GM23338 (cell line): ENCODE measurements around the gene OCIAD1. TPM values are rescaled to one million over a fixed set of nuclear protein-coding genes. Genes with fewer than 3 reads are reported as not detected.
"Not testable (repeated sequence)": the region's sequence is repeated elsewhere in the genome, so short reads cannot be mapped to it uniquely, and the experiment has no call there.

ENCODE experiments used
- ATAC-seq: fragments of 200-7000 bp; cut with Tn5 transposase; 3 replicates; pipeline ENCODE4 v1.9.1; 2020
- DNase-seq: peaks from one replicate; pipeline ENCODE4 v3.0.0-alpha.2; 2015; ENCODE audit warnings: low spot score
- H2AFZ ChIP-seq: fragments of 200-600 bp; sonication (generic); 2 replicates; pipeline ENCODE4 v1.8.0; 2016; ENCODE audit warnings: antibody characterized with exemption, mild to moderate bottlenecking, moderate library complexity
- H3F3A ChIP-seq: fragments of 200-600 bp; sonication (generic); replicated peaks from 2 replicates; pipeline ENCODE4 v1.8.0; 2017; ENCODE audit warnings: antibody characterized with exemption, mixed run types, low read depth
- H3K27ac ChIP-seq: fragments of 200-600 bp; sonication (generic); 2 replicates; pipeline ENCODE4 v1.6.1; 2016; ENCODE audit warnings: low read depth
- H3K27me3 ChIP-seq: fragments of 200-600 bp; sonication (generic); 2 replicates; pipeline ENCODE4 v1.8.0; 2016; ENCODE audit warnings: mild to moderate bottlenecking, mixed run types, moderate library complexity; ENCODE audit not compliant: insufficient read depth
- H3K36me3 ChIP-seq: fragments of 200-600 bp; sonication (generic); 2 replicates; pipeline ENCODE4 v1.8.0; 2016; ENCODE audit warnings: mild to moderate bottlenecking; ENCODE audit not compliant: insufficient read depth
- H3K4me1 ChIP-seq: fragments of 200-600 bp; sonication (generic); 2 replicates; pipeline ENCODE4 v1.8.0; 2016; ENCODE audit warnings: mild to moderate bottlenecking, moderate library complexity; ENCODE audit not compliant: insufficient read depth
- H3K4me2 ChIP-seq: fragments of 200-600 bp; sonication (generic); 2 replicates; pipeline ENCODE4 v1.7.1; 2017; ENCODE audit warnings: mixed run types
- H3K4me3 ChIP-seq: fragments of 200-600 bp; sonication (generic); 2 replicates; pipeline ENCODE4 v1.6.1; 2016; ENCODE audit warnings: mixed run types
- H3K79me2 ChIP-seq: fragments of 200-600 bp; sonication (generic); replicated peaks from 2 replicates; pipeline ENCODE4 v1.8.0; 2017; ENCODE audit warnings: mild to moderate bottlenecking; ENCODE audit not compliant: insufficient read depth
- H3K9me2 ChIP-seq: fragments of 200-600 bp; sonication (generic); 2 replicates; pipeline ENCODE4 v1.8.0; 2017; ENCODE audit not compliant: insufficient read depth
- H4K20me1 ChIP-seq: fragments of 200-600 bp; sonication (generic); replicated peaks from 2 replicates; pipeline ENCODE4 v1.8.0; 2017; ENCODE audit warnings: mild to moderate bottlenecking; ENCODE audit not compliant: insufficient read depth
- H3K27ac Mint-ChIP-seq: 2 replicates; pipeline ENCODE4 v1.8.0; 2020; ENCODE audit warnings: inconsistent platforms, mild to moderate bottlenecking, moderate library complexity, mixed read lengths
- H3K27me3 Mint-ChIP-seq: 3 replicates; pipeline ENCODE4 v1.8.0; 2022; ENCODE audit warnings: low read depth, mild to moderate bottlenecking, moderate library complexity, mixed read lengths, inconsistent platforms; ENCODE audit not compliant: insufficient read depth, poor library complexity
- H3K36me3 Mint-ChIP-seq: 3 replicates; pipeline ENCODE4 v1.8.0; 2021; ENCODE audit warnings: low read depth, mild to moderate bottlenecking, inconsistent platforms, moderate library complexity, mixed read lengths
- H3K4me1 Mint-ChIP-seq: 3 replicates; pipeline ENCODE4 v1.8.0; 2020; ENCODE audit warnings: mild to moderate bottlenecking, inconsistent platforms, mixed read lengths
- H3K4me3 Mint-ChIP-seq: 3 replicates; pipeline ENCODE4 v1.8.0; 2021; ENCODE audit warnings: moderate library complexity, mild to moderate bottlenecking, inconsistent platforms, mixed read lengths
- H3K9me3 Mint-ChIP-seq: 3 replicates; pipeline ENCODE4 v1.8.0; 2020; ENCODE audit warnings: moderate library complexity, mild to moderate bottlenecking, inconsistent platforms, mixed read lengths
- CREB1 ChIP-seq: fragments of 250-450 bp; sonication (Bioruptor Pico); IDR thresholded peaks from 2 replicates; pipeline ENCODE4 v1.5.0; 2020; ENCODE audit warnings: low read depth, mild to moderate bottlenecking, moderate library complexity
- NANOG ChIP-seq: IDR thresholded peaks from 2 replicates; pipeline ENCODE4 v1.6.1; 2016; ENCODE audit warnings: antibody characterized with exemption, borderline replicate concordance
- POLR2AphosphoS5 ChIP-seq: IDR thresholded peaks from 2 replicates; pipeline ENCODE4 v1.6.1; 2016; ENCODE audit warnings: antibody characterized with exemption, low read depth
- REST ChIP-seq: IDR thresholded peaks from one replicate; pipeline ENCODE4 v1.6.1; 2018; ENCODE audit warnings: antibody characterized with exemption; ENCODE audit not compliant: unreplicated experiment
- STAT1 ChIP-seq: IDR thresholded peaks from one replicate; pipeline ENCODE4 v1.6.1; 2016; ENCODE audit warnings: antibody characterized with exemption; ENCODE audit not compliant: unreplicated experiment
- ZNF114 ChIP-seq: fragments of 250-450 bp; sonication (Bioruptor Pico); IDR thresholded peaks from 2 replicates; pipeline ENCODE4 v1.5.0; 2020; ENCODE audit warnings: mild to moderate bottlenecking, moderate library complexity
- ZNF331 ChIP-seq: fragments of 250-450 bp; sonication (Bioruptor Pico); IDR thresholded peaks from 2 replicates; pipeline ENCODE4 v1.5.0; 2020; ENCODE audit warnings: low read depth, mild to moderate bottlenecking, moderate library complexity
- polyA plus RNA-seq: library from polyadenylated mRNA; unstranded; fragments of >200 nt; fragmentation: Nextera tagmentation; extraction: Ambion mirVana; gene quantifications from 2 replicates; pipeline ENCODE4 v1.2.1, GENCODE V29; 2016
- total RNA-seq: library from RNA; depleted of rRNA; stranded (reverse); fragments of >200 nt; shearing (Covaris generic); gene quantifications from 2 replicates; pipeline ENCODE4 v1.2.3, GENCODE V29; 2014

Gene OCIAD1
- total and polyA plus RNA-seq, 2 experiments from 2014 or later = 125 to 190 TPM

GRCh38 chr4:48815483-48815882, 15.4 kb upstream of the OCIAD1 start:
- Histone ChIP-seq H3K9me2 (no peaks in the 10 kb centered on the region), H3K4me1 (peaks cover 5% of the 10 kb centered on the region; the same call in 1 of the 2 replicates), H3K36me3 (no peaks in the 10 kb centered on the region), H2AFZ (no peak overlapping the region), H3F3A (no peaks in the 10 kb centered on the region), H3K4me3 (no peak overlapping the region), H3K79me2 (no peaks in the 10 kb centered on the region), H4K20me1 (no peaks in the 10 kb centered on the region), H3K4me2 (no peak overlapping the region), H3K27ac (no peak overlapping the region), H3K27me3 (no peaks in the 10 kb centered on the region)
- H3K27ac Mint-ChIP-seq = no peak overlapping the region
- peaks cover 8% of the 10 kb centered on the region; the same call in 2 of the 3 replicates for H3K4me1 Mint-ChIP-seq
- no peak for DNase-seq
- ATAC-seq = no peak
- no peak overlapping the region for H3K4me3 Mint-ChIP-seq
- no peaks in the 10 kb centered on the region for H3K36me3 Mint-ChIP-seq
- no peaks in the 10 kb centered on the region for H3K27me3 Mint-ChIP-seq
- H3K9me3 Mint-ChIP-seq = no peaks in the 10 kb centered on the region
- TF ChIP-seq NANOG (no peak), CREB1 (no peak), REST (no peak)

GRCh38 chr4:48816297-48816696, 14.6 kb upstream of the OCIAD1 start:
- H3K4me3 Mint-ChIP-seq, H3K9me3 Mint-ChIP-seq, DNase-seq, H3K27ac ChIP-seq, H4K20me1 ChIP-seq, H3K27me3 ChIP-seq, H2AFZ ChIP-seq, H3K9me2 ChIP-seq, H3K79me2 ChIP-seq, H3K27me3 Mint-ChIP-seq, H3K4me2 ChIP-seq, H3K4me1 Mint-ChIP-seq, H3K36me3 Mint-ChIP-seq, ATAC-seq, H3K4me3 ChIP-seq, H3K27ac Mint-ChIP-seq, H3F3A ChIP-seq, H3K4me1 ChIP-seq, H3K36me3 ChIP-seq: not testable (repeated sequence)

DNA sequence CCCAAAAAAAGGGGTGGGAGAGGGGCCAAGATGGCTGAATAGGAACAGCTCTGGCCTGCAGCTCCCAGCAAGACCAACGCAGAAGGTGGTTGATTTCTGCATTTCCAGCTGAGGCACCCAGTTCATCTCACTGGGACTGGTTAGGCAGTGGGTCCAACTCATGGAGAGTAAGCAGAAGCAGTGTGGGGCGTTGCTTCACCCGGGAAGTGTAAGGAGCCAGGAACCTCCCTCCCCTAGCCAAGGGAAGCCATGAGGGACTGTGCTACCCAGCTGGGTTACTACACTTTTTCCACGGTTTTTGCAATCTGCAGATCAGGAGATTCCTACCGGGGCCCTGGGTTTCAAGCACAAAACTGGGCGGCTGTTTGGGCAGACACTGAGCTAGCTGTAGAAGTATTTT, 13.9 kb upstream of the OCIAD1 start:
- no peaks in the 10 kb centered on the region for H3K79me2 ChIP-seq
- no peaks in the 10 kb centered on the region for H3K27me3 ChIP-seq
- peaks cover 5% of the 10 kb centered on the region; the same call in 1 of the 2 replicates for H3K4me1 ChIP-seq
- H3K27ac ChIP-seq = no peak overlapping the region
- Mint-ChIP-seq H3K4me3 (no peak overlapping the region), H3K27me3 (no peaks in the 10 kb centered on the region), H3K27ac (no peak overlapping the region), H3K36me3 (no peaks in the 10 kb centered on the region), H3K9me3 (no peaks in the 10 kb centered on the region), H3K4me1 (peaks cover 8% of the 10 kb centered on the region; the same call in 2 of the 3 replicates)
- H2AFZ ChIP-seq = peak overlapping the region; percentile 80
- no peaks in the 10 kb centered on the region for H3K36me3 ChIP-seq
- H4K20me1 ChIP-seq = no peaks in the 10 kb centered on the region
- no peak overlapping the region for H3K4me3 ChIP-seq
- H3K4me2 ChIP-seq = no peak overlapping the region
- no peaks in the 10 kb centered on the region for H3K9me2 ChIP-seq
- no peak for TF ChIP-seq ZNF114
- no peak for TF ChIP-seq STAT1
- TF ChIP-seq REST = no peak
- TF ChIP-seq POLR2AphosphoS5 = no peak
- no peak for TF ChIP-seq ZNF331
- H3F3A ChIP-seq = no peaks in the 10 kb centered on the region
- DNase-seq (no peak), ATAC-seq (no peak)

- H3K4me3 Mint-ChIP-seq, H3K9me3 Mint-ChIP-seq, H3K4me3 ChIP-seq, ATAC-seq, H3K36me3 Mint-ChIP-seq, H3K27ac ChIP-seq, H3K36me3 ChIP-seq, H3K27me3 Mint-ChIP-seq, H3K27ac Mint-ChIP-seq, H3K9me2 ChIP-seq, H3K79me2 ChIP-seq, H3F3A ChIP-seq, H3K4me1 ChIP-seq, H4K20me1 ChIP-seq, H3K27me3 ChIP-seq, H3K4me1 Mint-ChIP-seq, H3K4me2 ChIP-seq, DNase-seq, H2AFZ ChIP-seq: not testable (repeated sequence)
Measured at GRCh38 chr4:48821431-48821830, 9.5 kb upstream of the OCIAD1 start.
